Esophagus mucosa (tissue), 1 donor: ENCODE measurements around the gene TBC1D16. TPM values are rescaled to one million over a fixed set of nuclear protein-coding genes. Genes with fewer than 3 reads are reported as not detected.
"Not testable (repeated sequence)": the region's sequence is repeated elsewhere in the genome, so short reads cannot be mapped to it uniquely, and the experiment has no call there.

Experiments
- ATAC-seq: fragments of 200-7000 bp; cut with Tn5 transposase; one replicate; pipeline ENCODE4 v1.9.1; 2020
- total RNA-seq: library from RNA; stranded (reverse); gene quantifications from one replicate; pipeline ENCODE4 v1.2.4, GENCODE V29; 2023
- donor health status: DM: yes; HTN: yes; CAD: no.

Gene TBC1D16
- total RNA-seq, 1 donor from 2014 or later, result 8.9 TPM

- no peak for ATAC-seq
These were observed 15.0 kb upstream of the TBC1D16 start for GRCh38 chr17:80050706-80051105.

- ATAC-seq, result no peak
These were observed 14.3 kb upstream of the TBC1D16 start for GRCh38 chr17:80049986-80050385.

GRCh38 chr17:80047176-80047575 is 11.5 kb upstream of the TBC1D16 start:
- ATAC-seq, result no peak

GRCh38 chr17:80046709-80047108 is 11.0 kb upstream of the TBC1D16 start:
- ATAC-seq, result not testable (repeated sequence)

GRCh38 chr17:80045703-80046102 is 10.0 kb upstream of the TBC1D16 start:
- ATAC-seq, result no peak

- no peak for ATAC-seq
These were observed 8.3 kb upstream of the TBC1D16 start for GRCh38 chr17:80043963-80044362.

GRCh38 chr17:80036715-80037477 is 1.2 kb upstream of the TBC1D16 start:
- peak; percentile 14 for ATAC-seq

GRCh38 chr17:80035937-80036714 is 454 bp upstream of the TBC1D16 start, which contains the start of gene CCDC40:
Gene CCDC40 (plus strand): TSS chr17:80036642. CDS start chr17:80036663, 21 bp downstream.
- ATAC-seq, result peak; percentile 89

- peak; percentile 7 for ATAC-seq
These were observed 633 bp downstream of the TBC1D16 start for GRCh38 chr17:80034791-80035686.

- ATAC-seq, result no peak
These were observed 1.8 kb downstream of the TBC1D16 start for GRCh38 chr17:80033840-80034239.

GRCh38 chr17:80032614-80033171 is 3.0 kb downstream of the TBC1D16 start:
- ATAC-seq, result no peak

- ATAC-seq, result no peak
These were observed 3.8 kb downstream of the TBC1D16 start for GRCh38 chr17:80031691-80032430.

- peak; percentile 65 for ATAC-seq
These were observed 4.8 kb downstream of the TBC1D16 start for GRCh38 chr17:80030730-80031410.

GRCh38 chr17:80029258-80029974 is 6.3 kb downstream of the TBC1D16 start:
- peak; percentile 5 for ATAC-seq

- no peak for ATAC-seq
These were observed 7.6 kb downstream of the TBC1D16 start for GRCh38 chr17:80028030-80028429.

GRCh38 chr17:80027043-80027435 is 8.6 kb downstream of the TBC1D16 start:
- ATAC-seq, result no peak

GRCh38 chr17:80026359-80027042 is 9.2 kb downstream of the TBC1D16 start:
- peak; percentile 45 for ATAC-seq

GRCh38 chr17:80025796-80026195 is 9.9 kb downstream of the TBC1D16 start:
- ATAC-seq, result no peak

- peak; percentile 70 for ATAC-seq
These were observed 10.5 kb downstream of the TBC1D16 start for GRCh38 chr17:80025140-80025539.
